SU-DHL-6 (cell line): Measurements from ENCODE around the gene AZI2.
A peak's percentile ranks its signal among the peaks of the same experiment; 100 is the strongest.

Experiments
- H2AFZ ChIP-seq: fragments of 200-600 bp; sonication (generic); 2 replicates; pipeline ENCODE4 v1.6.1; 2014; ENCODE audit warnings: low read depth, mild to moderate bottlenecking, moderate library complexity, mixed read lengths, antibody characterized with exemption, low read length; ENCODE audit not compliant: severe bottlenecking
- H3F3A ChIP-seq: fragments of 200-600 bp; shearing (Covaris generic); 2 replicates; pipeline ENCODE4 v1.6.0; 2016; ENCODE audit warnings: antibody characterized with exemption, mild to moderate bottlenecking; ENCODE audit not compliant: insufficient read depth
- H3K27ac ChIP-seq: fragments of 200-600 bp; sonication (generic); 2 replicates; pipeline ENCODE4 v1.5.1; 2016; ENCODE audit warnings: low read depth, mild to moderate bottlenecking, low read length, moderate library complexity, mixed read lengths
- H3K27me3 ChIP-seq: fragments of 200-600 bp; sonication (generic), shearing (Covaris generic); 2 replicates; pipeline ENCODE4 v1.6.0; 2014; ENCODE audit warnings: mild to moderate bottlenecking, low read length
- H3K36me3 ChIP-seq: fragments of 200-600 bp; sonication (generic); 2 replicates; pipeline ENCODE4 v1.6.1; 2014; ENCODE audit warnings: mild to moderate bottlenecking, low read length, mixed read lengths
- H3K4me2 ChIP-seq: fragments of 300-600, 200-600 bp; shearing (Covaris generic), sonication (generic); 2 replicates; pipeline ENCODE4 v1.6.0; 2014; ENCODE audit warnings: low read length, low read depth, mild to moderate bottlenecking; ENCODE audit not compliant: poor library complexity, severe bottlenecking
- H3K4me3 ChIP-seq: fragments of 200-600 bp; sonication (generic); 2 replicates; pipeline ENCODE4 v1.5.1; 2014; ENCODE audit warnings: antibody characterized with exemption, low read length, mild to moderate bottlenecking, mixed read lengths; ENCODE audit not compliant: insufficient read depth, poor library complexity, severe bottlenecking
- H3K79me2 ChIP-seq: fragments of 200-600 bp; sonication (generic); 2 replicates; pipeline ENCODE4 v1.6.1; 2014; ENCODE audit warnings: mild to moderate bottlenecking, low read length, moderate library complexity; ENCODE audit not compliant: insufficient read depth
- H3K9ac ChIP-seq: fragments of 200-600 bp; sonication (generic); 2 replicates; pipeline ENCODE4 v1.7.0; 2014; ENCODE audit warnings: mild to moderate bottlenecking, low read length
- H3K9me2 ChIP-seq: fragments of 200-600 bp; sonication (generic); replicated peaks from 2 replicates; pipeline ENCODE4 v1.6.1; 2014; ENCODE audit warnings: low read length; ENCODE audit not compliant: insufficient read depth
- H3K9me3 ChIP-seq: fragments of 200-600 bp; sonication (generic); 2 replicates; pipeline ENCODE4 v1.6.1; 2014; ENCODE audit warnings: low read length, mixed read lengths; ENCODE audit not compliant: insufficient read depth
- H4K20me1 ChIP-seq: fragments of 200-600 bp; sonication (generic); 2 replicates; pipeline ENCODE4 v1.6.1; 2014; ENCODE audit warnings: low read depth, mild to moderate bottlenecking, antibody characterized with exemption, low read length, moderate library complexity, mixed read lengths
- CTCF ChIP-seq: fragments of 200-600 bp; sonication (generic); IDR thresholded peaks from one replicate; pipeline ENCODE4 v1.5.1; 2017; ENCODE audit warnings: antibody characterized with exemption, mild to moderate bottlenecking, low read length, moderate library complexity; ENCODE audit not compliant: insufficient read depth, poor library complexity, severe bottlenecking
- EZH2phosphoT487 ChIP-seq: fragments of 200-600 bp; sonication (generic), shearing (Covaris generic); conservative IDR thresholded peaks from 2 replicates; pipeline ENCODE4 v1.6.1; 2018; ENCODE audit warnings: mild to moderate bottlenecking, antibody characterized with exemption, low read length, moderate library complexity, mixed read lengths

Gene AZI2

GRCh38 chr3:28328188-28329151 is 20.2 kb downstream of the AZI2 start:
- H3K4me2 ChIP-seq: no peak overlapping the region
- H3K79me2 ChIP-seq: no peaks in the 10 kb centered on the region
- H3K27ac ChIP-seq: no peak overlapping the region
- no peaks in the 10 kb centered on the region for H3K27me3 ChIP-seq
- H4K20me1 ChIP-seq: no peaks in the 10 kb centered on the region
- H3K9me2 ChIP-seq: no peaks in the 10 kb centered on the region
- no peaks in the 10 kb centered on the region for H3K9me3 ChIP-seq
- no peaks in the 10 kb centered on the region for H3F3A ChIP-seq
- H2AFZ ChIP-seq: no peak overlapping the region
- TF ChIP-seq EZH2phosphoT487 (no peak), CTCF (peak; percentile 29)
- H3K36me3 ChIP-seq: peaks cover 7% of the 10 kb centered on the region; the same call in 1 of the 2 replicates
- H3K4me3 ChIP-seq: no peak overlapping the region
- H3K9ac ChIP-seq: no peak overlapping the region

- Histone ChIP-seq H3K4me3 (no peak overlapping the region), H3F3A (no peaks in the 10 kb centered on the region), H3K27ac (no peak overlapping the region), H3K9ac (no peak overlapping the region), H3K9me2 (no peaks in the 10 kb centered on the region), H3K4me2 (no peak overlapping the region), H3K36me3 (peaks cover 7% of the 10 kb centered on the region; the same call in 1 of the 2 replicates), H3K79me2 (no peaks in the 10 kb centered on the region), H3K9me3 (no peaks in the 10 kb centered on the region), H4K20me1 (no peaks in the 10 kb centered on the region), H2AFZ (no peak overlapping the region), H3K27me3 (no peaks in the 10 kb centered on the region)
- no peak for TF ChIP-seq EZH2phosphoT487
- TF ChIP-seq CTCF: no peak
Measured at GRCh38 chr3:28326458-28326926, 22.1 kb downstream of the AZI2 start.

- no peaks in the 10 kb centered on the region for H3K9me2 ChIP-seq
- H2AFZ ChIP-seq: no peak overlapping the region
- H3F3A ChIP-seq: no peaks in the 10 kb centered on the region
- no peak overlapping the region for H3K9ac ChIP-seq
- no peak overlapping the region for H3K4me2 ChIP-seq
- no peaks in the 10 kb centered on the region for H3K9me3 ChIP-seq
- TF ChIP-seq EZH2phosphoT487 (no peak), CTCF (no peak)
- H4K20me1 ChIP-seq: no peaks in the 10 kb centered on the region
- H3K36me3 ChIP-seq: peaks cover 13% of the 10 kb centered on the region; the same call in 1 of the 2 replicates
- no peak overlapping the region for H3K4me3 ChIP-seq
- H3K27ac ChIP-seq: no peak overlapping the region
- no peaks in the 10 kb centered on the region for H3K79me2 ChIP-seq
- no peaks in the 10 kb centered on the region for H3K27me3 ChIP-seq
Measured at GRCh38 chr3:28322464-28322863, 26.2 kb downstream of the AZI2 start.
